OCI-LY7 (cell line): ENCODE results near the gene MGRN1.

Source experiments
- EZH2phosphoT487 ChIP-seq: fragments of 200-600 bp; sonication (generic); IDR thresholded peaks from 2 replicates; pipeline ENCODE4 v1.6.1; 2018; ENCODE audit warnings: low read depth, borderline replicate concordance, mild to moderate bottlenecking, mixed run types, antibody characterized with exemption, low read length, moderate library complexity, mixed read lengths
- TF ChIP-seq, protein P1 (sequence below): fragments of 200-600 bp; sonication (generic); conservative IDR thresholded peaks from 2 replicates; pipeline ENCODE4 v1.5.1; 2014; ENCODE audit warnings: mild to moderate bottlenecking, antibody characterized with exemption, low read length, moderate library complexity, mixed read lengths

DNA sequence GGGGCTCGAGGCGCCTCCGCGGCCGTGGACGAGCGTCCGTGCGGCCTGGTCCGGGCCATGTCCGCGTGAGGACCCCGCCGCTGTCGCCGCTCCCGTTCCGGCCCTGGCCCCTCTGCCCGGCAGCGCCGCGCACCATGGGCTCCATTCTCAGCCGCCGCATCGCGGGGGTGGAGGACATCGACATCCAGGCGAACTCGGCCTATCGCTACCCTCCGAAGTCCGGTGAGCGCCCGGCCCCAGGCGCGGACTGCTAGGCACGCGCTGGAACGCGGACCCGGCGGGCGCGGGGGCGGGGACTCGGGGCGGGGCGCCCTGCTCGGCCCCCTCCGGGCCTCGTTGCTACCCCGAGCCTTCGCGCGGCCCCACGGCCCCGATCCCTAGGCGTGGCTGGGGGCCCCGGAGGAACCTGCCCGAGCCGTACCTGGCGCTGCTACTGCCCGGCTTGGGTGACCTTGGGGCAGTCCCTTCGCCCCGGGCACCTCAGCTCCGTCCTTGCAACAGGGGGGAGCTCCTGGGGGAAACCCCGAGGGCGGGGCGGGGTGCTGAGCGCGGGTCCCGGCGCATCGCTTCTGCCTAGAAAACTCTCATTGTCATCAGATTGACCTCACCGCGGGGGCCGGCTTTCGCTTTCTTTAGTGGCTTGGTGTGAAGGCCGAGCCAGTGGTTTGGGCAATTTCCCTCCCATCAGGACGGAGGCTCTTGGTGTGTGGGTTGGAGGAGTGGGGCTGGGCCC, 367 bp downstream of the MGRN1 start:
- TF ChIP-seq, protein P1, sequence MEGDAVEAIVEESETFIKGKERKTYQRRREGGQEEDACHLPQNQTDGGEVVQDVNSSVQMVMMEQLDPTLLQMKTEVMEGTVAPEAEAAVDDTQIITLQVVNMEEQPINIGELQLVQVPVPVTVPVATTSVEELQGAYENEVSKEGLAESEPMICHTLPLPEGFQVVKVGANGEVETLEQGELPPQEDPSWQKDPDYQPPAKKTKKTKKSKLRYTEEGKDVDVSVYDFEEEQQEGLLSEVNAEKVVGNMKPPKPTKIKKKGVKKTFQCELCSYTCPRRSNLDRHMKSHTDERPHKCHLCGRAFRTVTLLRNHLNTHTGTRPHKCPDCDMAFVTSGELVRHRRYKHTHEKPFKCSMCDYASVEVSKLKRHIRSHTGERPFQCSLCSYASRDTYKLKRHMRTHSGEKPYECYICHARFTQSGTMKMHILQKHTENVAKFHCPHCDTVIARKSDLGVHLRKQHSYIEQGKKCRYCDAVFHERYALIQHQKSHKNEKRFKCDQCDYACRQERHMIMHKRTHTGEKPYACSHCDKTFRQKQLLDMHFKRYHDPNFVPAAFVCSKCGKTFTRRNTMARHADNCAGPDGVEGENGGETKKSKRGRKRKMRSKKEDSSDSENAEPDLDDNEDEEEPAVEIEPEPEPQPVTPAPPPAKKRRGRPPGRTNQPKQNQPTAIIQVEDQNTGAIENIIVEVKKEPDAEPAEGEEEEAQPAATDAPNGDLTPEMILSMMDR = no peak
- TF ChIP-seq EZH2phosphoT487 = no peak
